Ectodermal cell (in vitro differentiated cells): ENCODE results near the gene NEO1.
"Not testable (repeated sequence)": the region's sequence is repeated elsewhere in the genome, so short reads cannot be mapped to it uniquely, and the experiment has no call there.

ENCODE experiments used
- H3K27ac ChIP-seq: 2 replicates; pipeline ENCODE4 v1.7.0; 2013; ENCODE audit warnings: mild to moderate bottlenecking, low read depth, low read length; ENCODE audit not compliant: insufficient read depth, poor library complexity, severe bottlenecking
- H3K27me3 ChIP-seq: 2 replicates; pipeline ENCODE4 v1.7.0; 2013; ENCODE audit warnings: mild to moderate bottlenecking, low read length; ENCODE audit not compliant: insufficient read depth, control insufficient read depth, poor library complexity, severe bottlenecking
- H3K36me3 ChIP-seq: one replicate; pipeline ENCODE4 v1.7.0; 2013; ENCODE audit warnings: low read length; ENCODE audit not compliant: control insufficient read depth, insufficient read depth
- H3K4me1 ChIP-seq: one replicate; pipeline ENCODE4 v1.7.0; 2013; ENCODE audit warnings: low read length; ENCODE audit not compliant: control insufficient read depth, insufficient read depth
- H3K4me3 ChIP-seq: 2 replicates; pipeline ENCODE4 v1.7.0; 2013; ENCODE audit warnings: low read depth, low read length, control low read depth; ENCODE audit not compliant: insufficient read depth
- H3K9me3 ChIP-seq: 2 replicates; pipeline ENCODE4 v1.7.0; 2013; ENCODE audit warnings: mild to moderate bottlenecking, low read length, moderate library complexity; ENCODE audit not compliant: control insufficient read depth
- WGBS, 2 experiments: methylation state at CpG; one replicate each; pipeline ENCODE4 v1.1.7; 2013; ENCODE audit warnings: missing lambda C conversion rate in 2 of 2; 5-methylcytosine and 5-hydroxymethylcytosine counted together

NEO1 gene

GRCh38 chr15:73175382-73175781, 123.1 kb downstream of the NEO1 start:
- H3K4me3 ChIP-seq = no peak overlapping the region
- peaks cover 12% of the 10 kb centered on the region for H3K36me3 ChIP-seq
- no peaks in the 10 kb centered on the region for H3K27me3 ChIP-seq
- H3K4me1 ChIP-seq = no peaks in the 10 kb centered on the region
- 8 to 34% methylated on average over 2 to 3 of the region's 3 CpGs for WGBS, 2 experiments
- no peaks in the 10 kb centered on the region for H3K9me3 ChIP-seq
- H3K27ac ChIP-seq = no peak overlapping the region

- WGBS, 2 experiments = 100% methylated on average over 1 to 2 of the region's 2 CpGs
- no peak overlapping the region for H3K27ac ChIP-seq
Observed at GRCh38 chr15:73176598-73176997, 124.3 kb downstream of the NEO1 start.

GRCh38 chr15:73183071-73183470, 130.8 kb downstream of the NEO1 start:
- Histone ChIP-seq H3K4me3 (no peak overlapping the region), H3K9me3 (no peaks in the 10 kb centered on the region), H3K27me3 (no peaks in the 10 kb centered on the region), H3K36me3 (peaks cover 18% of the 10 kb centered on the region), H3K27ac (peak overlapping the region; percentile 68), H3K4me1 (peaks cover 8% of the 10 kb centered on the region)
- 49 to 59% methylated on average over 2 to 3 of the region's 3 CpGs for WGBS, 2 experiments

More at GRCh38 chr15:73176598-73176997, 124.3 kb downstream of the NEO1 start:
- Histone ChIP-seq H3K4me3 (no peak overlapping the region), H3K36me3 (peaks cover 19% of the 10 kb centered on the region), H3K4me1 (no peaks in the 10 kb centered on the region), H3K27me3 (no peaks in the 10 kb centered on the region), H3K9me3 (no peaks in the 10 kb centered on the region)

GRCh38 chr15:73190189-73190601, 137.9 kb downstream of the NEO1 start:
- Histone ChIP-seq H3K27me3 (no peaks in the 10 kb centered on the region), H3K27ac (no peak overlapping the region), H3K36me3 (no peaks in the 10 kb centered on the region), H3K9me3 (no peaks in the 10 kb centered on the region), H3K4me3 (no peak overlapping the region), H3K4me1 (no peaks in the 10 kb centered on the region)
- 96% methylated on average over 2 of the region's 2 CpGs; no CpG with 5 or more reads in 1 of the 2 experiments for WGBS, 2 experiments

- no peaks in the 10 kb centered on the region for H3K9me3 ChIP-seq
- no peak overlapping the region for H3K27ac ChIP-seq
- no peaks in the 10 kb centered on the region for H3K27me3 ChIP-seq
- 78 to 80% methylated on average over 1 of the region's 1 CpG for WGBS, 2 experiments
- no peaks in the 10 kb centered on the region for H3K4me1 ChIP-seq
- no peak overlapping the region for H3K4me3 ChIP-seq
- peaks cover 4% of the 10 kb centered on the region for H3K36me3 ChIP-seq
Observed at GRCh38 chr15:73195166-73195565, 142.9 kb downstream of the NEO1 start.

- H3K27me3 ChIP-seq = no peaks in the 10 kb centered on the region
- 80% methylated on average over 1 of the region's 2 CpGs; no CpG with 5 or more reads in 1 of the 2 experiments for WGBS, 2 experiments
Observed at GRCh38 chr15:73196113-73196512, 143.8 kb downstream of the NEO1 start.

GRCh38 chr15:73200339-73200738, 148.1 kb downstream of the NEO1 start:
- H3K36me3 ChIP-seq = peaks cover 8% of the 10 kb centered on the region
- no peak overlapping the region for H3K4me3 ChIP-seq
- no peaks in the 10 kb centered on the region for H3K9me3 ChIP-seq
- WGBS, 2 experiments = 80 to 100% methylated on average over 1 to 2 of the region's 2 CpGs
- H3K27ac ChIP-seq = no peak overlapping the region
- no peaks in the 10 kb centered on the region for H3K4me1 ChIP-seq
- H3K27me3 ChIP-seq = no peaks in the 10 kb centered on the region

More at GRCh38 chr15:73196113-73196512, 143.8 kb downstream of the NEO1 start:
- peaks cover 4% of the 10 kb centered on the region for H3K36me3 ChIP-seq
- H3K27ac ChIP-seq = no peak overlapping the region
- no peaks in the 10 kb centered on the region for H3K9me3 ChIP-seq
- no peak overlapping the region for H3K4me3 ChIP-seq
- no peaks in the 10 kb centered on the region for H3K4me1 ChIP-seq

- no CpG with 5 or more reads among the region's 2 CpGs for WGBS, 2 experiments
- Histone ChIP-seq H3K27ac (no peak overlapping the region), H3K4me1 (no peaks in the 10 kb centered on the region), H3K27me3 (no peaks in the 10 kb centered on the region), H3K4me3 (no peak overlapping the region), H3K36me3 (peaks cover 2% of the 10 kb centered on the region), H3K9me3 (no peaks in the 10 kb centered on the region)
Observed at GRCh38 chr15:73210630-73211029, 158.4 kb downstream of the NEO1 start.

GRCh38 chr15:73212424-73212823, 160.2 kb downstream of the NEO1 start:
- 80 to 100% methylated on average over 1 of the region's 1 CpG for WGBS, 2 experiments
- no peaks in the 10 kb centered on the region for H3K27me3 ChIP-seq
- H3K36me3 ChIP-seq = peaks cover 2% of the 10 kb centered on the region
- no peaks in the 10 kb centered on the region for H3K4me1 ChIP-seq
- no peak overlapping the region for H3K27ac ChIP-seq
- no peak overlapping the region for H3K4me3 ChIP-seq
- H3K9me3 ChIP-seq = no peaks in the 10 kb centered on the region

- not testable (repeated sequence) for H3K4me3 ChIP-seq, H3K27me3 ChIP-seq, H3K9me3 ChIP-seq, H3K36me3 ChIP-seq, H3K27ac ChIP-seq
- H3K4me1 ChIP-seq = peaks cover 13% of the 10 kb centered on the region
- 96 to 97% methylated on average over 10 of the region's 11 CpGs for WGBS, 2 experiments
Observed at GRCh38 chr15:73221450-73221849, 169.2 kb downstream of the NEO1 start.
